HCT116 (cell line): ENCODE results near the gene HYAL4. TPM values are rescaled to one million over a fixed set of nuclear protein-coding genes. Genes with fewer than 3 reads are reported as not detected.

Experiments
- ATAC-seq: fragments of 200-7000 bp; cut with Tn5 transposase; 2 replicates; pipeline ENCODE4 v1.9.1; 2020; ENCODE audit warnings: mild to moderate bottlenecking, moderate library complexity
- BruUV-seq: library from RNA; stranded (reverse); fragments of 400-500 nt; replicated peaks from 2 replicates; lab custom pipeline; 2021; lab: Mats Ljungman, UMichigan
- CTCF ChIA-PET: fragments of 300-600 bp; sonication (Branson Sonifier 250); formaldehyde crosslinking; loops from one replicate; lab custom pipeline; 2021; ENCODE audit warnings: antibody characterized with exemption; lab: Charles Lee
- POLR2A ChIA-PET: fragments of 300-600, 350-600 bp; sonication (Branson Sonifier 250); formaldehyde crosslinking; loops from one replicate; lab custom pipeline; 2021; ENCODE audit warnings: antibody characterized with exemption; lab: Charles Lee
- RAD21 ChIA-PET, 2 experiments: fragments of 300-600 bp; sonication (Branson Sonifier 250); formaldehyde crosslinking; loops; one replicate each; lab custom pipeline; 2023; ENCODE audit warnings: low total read pairs in 2 of 2; ENCODE audit not compliant: uncharacterized antibody in 2 of 2, unreplicated experiment in 2 of 2, low non-redundant PET in 1 of 2; lab: Charles Lee
- DNase-seq: peaks from one replicate; pipeline ENCODE4 v3.0.0-alpha.2; 2010; ENCODE audit warnings: low read depth, low spot score
- H2AFZ ChIP-seq: fragments of 200-600 bp; shearing (Covaris generic), sonication (generic); 2 replicates; pipeline ENCODE4 v1.6.1; 2017; ENCODE audit warnings: low read depth, mixed run types, mixed read lengths, antibody characterized with exemption, low read length; ENCODE audit not compliant: poor library complexity, severe bottlenecking
- H3K27ac ChIP-seq: 2 replicates; pipeline ENCODE4 v1.5.1; 2012; ENCODE audit warnings: low read depth, low read length
- H3K27me3 ChIP-seq: fragments of 200-600 bp; sonication (generic); 2 replicates; pipeline ENCODE4 v1.6.1; 2016; ENCODE audit warnings: mixed run types, low read length, mixed read lengths; ENCODE audit not compliant: insufficient read depth
- H3K36me3 ChIP-seq, 2 experiments: fragments of 200-500 bp in 1 of 2; fragments of 200-600 bp in 1 of 2; sonication (Bioruptor generic) in 1 of 2; sonication (generic) in 1 of 2; 2 replicates each; pipeline versions ENCODE4 v1.5.1 to v1.6.1; 2014 to 2016; ENCODE audit warnings: low read length in 2 of 2, inconsistent platforms in 1 of 2, mixed read lengths in 1 of 2, mixed run types in 1 of 2; ENCODE audit not compliant: insufficient read depth in 2 of 2, control insufficient read depth in 1 of 2
- H3K4me1 ChIP-seq, 2 experiments: fragments of 200-600 bp in 1 of 2; sonication (generic) in 1 of 2; 2 replicates each; pipeline versions ENCODE4 v1.5.1 to v1.6.1; 2012 to 2017; ENCODE audit warnings: low read length in 2 of 2, inconsistent platforms in 1 of 2, mild to moderate bottlenecking in 1 of 2, mixed read lengths in 1 of 2, mixed run types in 1 of 2, moderate library complexity in 1 of 2; ENCODE audit not compliant: insufficient read depth in 2 of 2, control insufficient read depth in 1 of 2
- H3K4me2 ChIP-seq: fragments of 200-600 bp; sonication (generic); 2 replicates; pipeline ENCODE4 v1.6.1; 2017; ENCODE audit warnings: mixed run types, low read length, mixed read lengths
- H3K4me3 ChIP-seq, 2 experiments: fragments of 200-600 bp in 1 of 2; sonication (generic) in 1 of 2; replicated peaks in 1 of 2; 2 replicates each; pipeline ENCODE4 v1.5.1; 2011 to 2016; ENCODE audit warnings: low read length in 2 of 2, control low read depth in 1 of 2, low read depth in 1 of 2, mild to moderate bottlenecking in 1 of 2, mixed read lengths in 1 of 2, mixed run types in 1 of 2
- H3K79me2 ChIP-seq: fragments of 200-600 bp; sonication (generic); 2 replicates; pipeline ENCODE4 v1.6.1; 2017; ENCODE audit warnings: mild to moderate bottlenecking, mixed run types, low read length, moderate library complexity, mixed read lengths; ENCODE audit not compliant: insufficient read depth
- H3K9ac ChIP-seq: fragments of 200-600 bp; sonication (generic); 2 replicates; pipeline ENCODE4 v1.6.1; 2016; ENCODE audit warnings: low read length, mixed read lengths
- H3K9me2 ChIP-seq: fragments of 200-600 bp; sonication (generic), shearing (Covaris generic); 2 replicates; pipeline ENCODE4 v1.6.1; 2017; ENCODE audit warnings: mixed run types, mild to moderate bottlenecking, moderate library complexity; ENCODE audit not compliant: insufficient read depth
- H3K9me3 ChIP-seq, 2 experiments: fragments of 200-500 bp in 1 of 2; fragments of 200-600 bp in 1 of 2; sonication (Bioruptor generic) in 1 of 2; sonication (generic) in 1 of 2; 2 replicates each; pipeline ENCODE4 v1.6.1; 2014 to 2017; ENCODE audit warnings: low read length in 2 of 2, mixed read lengths in 2 of 2, inconsistent platforms in 1 of 2, low read depth in 1 of 2, mild to moderate bottlenecking in 1 of 2, mixed run types in 1 of 2, moderate library complexity in 1 of 2; ENCODE audit not compliant: control insufficient read depth in 1 of 2, insufficient read depth in 1 of 2
- H4K20me1 ChIP-seq: fragments of 200-600 bp; sonication (generic), shearing (Covaris generic); 2 replicates; pipeline ENCODE4 v1.6.1; 2017; ENCODE audit warnings: mixed run types, mild to moderate bottlenecking, moderate library complexity; ENCODE audit not compliant: insufficient read depth
- EZH2 ChIP-seq: fragments of 200-600 bp; sonication (generic); IDR thresholded peaks from 2 replicates; pipeline ENCODE4 v1.6.1; 2017; ENCODE audit warnings: antibody characterized with exemption, mixed run types
- EZH2phosphoT487 ChIP-seq: fragments of 200-600 bp; IDR thresholded peaks from 2 replicates; pipeline ENCODE4 v1.6.1; 2018; ENCODE audit warnings: antibody characterized with exemption, borderline replicate concordance
- FOSL1 ChIP-seq: IDR thresholded peaks from 2 replicates; pipeline ENCODE4 v1.6.1; 2012; ENCODE audit warnings: low read depth
- RAD21 ChIP-seq: IDR thresholded peaks from 2 replicates; pipeline ENCODE4 v1.6.1; 2012; ENCODE audit warnings: low read depth, mild to moderate bottlenecking
- TCF7L2 ChIP-seq: IDR thresholded peaks from 2 replicates; pipeline ENCODE4 v1.7.0; 2011; ENCODE audit warnings: borderline replicate concordance, inconsistent platforms; ENCODE audit not compliant: insufficient read depth, insufficient read length; ENCODE audit errors: extremely low read depth
- YY1 ChIP-seq: IDR thresholded peaks from 2 replicates; pipeline ENCODE4 v1.6.1; 2011; ENCODE audit warnings: low read length, low read depth, moderate library complexity, mild to moderate bottlenecking; ENCODE audit not compliant: insufficient replicate concordance; ENCODE audit errors: extremely low read depth
- ZFX ChIP-seq: fragments of 450-650 bp; IDR thresholded peaks from 2 replicates; pipeline ENCODE4 v1.6.1; 2017
- intact Hi-C: fragments of 100-400 bp; cut with micrococcal nuclease; formaldehyde crosslinking; loops from 2 replicates; pipeline ENCODE4 v1.10.0; 2022
- total RNA-seq: library from RNA; stranded (reverse); gene quantifications from one replicate; pipeline ENCODE4 v1.2.1, GENCODE V29; 2021; ENCODE audit not compliant: unreplicated experiment
- TF ChIP-seq, protein P1 (sequence below): IDR thresholded peaks from 2 replicates; pipeline ENCODE4 v1.6.1; 2012
- TF ChIP-seq, protein P2 (sequence below): IDR thresholded peaks from 2 replicates; pipeline ENCODE4 v1.6.1; 2011; ENCODE audit warnings: mild to moderate bottlenecking, low read length, moderate library complexity; ENCODE audit not compliant: insufficient replicate concordance; ENCODE audit errors: extremely low read depth
- TF ChIP-seq, protein P3 (sequence below), 3 experiments: fragments of 200-600 bp in 1 of 3; sonication (generic) in 1 of 3; IDR thresholded peaks in 2 of 3; conservative IDR thresholded peaks in 1 of 3; 2 replicates each; pipeline ENCODE4 v1.5.1; 2012 to 2017; ENCODE audit warnings: low read depth in 2 of 3, low read length in 2 of 3, antibody characterized with exemption in 1 of 3, borderline replicate concordance in 1 of 3, control low read depth in 1 of 3, mild to moderate bottlenecking in 1 of 3, mixed read lengths in 1 of 3, mixed run types in 1 of 3, moderate library complexity in 1 of 3; ENCODE audit not compliant: insufficient read depth in 1 of 3

Gene HYAL4
- total RNA-seq, 1 experiment from 2014 or later = not detected

DNA sequence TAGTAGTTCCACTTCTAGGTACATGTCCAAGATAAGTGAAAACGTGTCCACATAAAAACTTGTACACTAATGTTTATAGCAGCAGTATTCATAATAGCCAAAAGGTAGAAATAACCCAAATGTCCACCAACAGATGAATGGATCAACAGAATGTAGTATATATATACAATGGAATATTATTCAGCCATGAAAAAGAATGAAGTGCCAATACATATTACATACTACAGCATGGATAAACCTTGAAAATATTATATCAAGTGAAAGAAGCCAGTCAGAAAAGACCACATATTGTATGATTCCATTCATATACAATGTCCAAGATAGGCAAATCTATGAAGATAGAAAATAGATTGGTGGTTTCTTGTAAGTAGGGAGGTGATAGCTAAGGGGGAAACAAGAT, 48.4 kb upstream of the HYAL4 start (continued):
- TF ChIP-seq YY1 = no peak
- TF ChIP-seq, protein P1, sequence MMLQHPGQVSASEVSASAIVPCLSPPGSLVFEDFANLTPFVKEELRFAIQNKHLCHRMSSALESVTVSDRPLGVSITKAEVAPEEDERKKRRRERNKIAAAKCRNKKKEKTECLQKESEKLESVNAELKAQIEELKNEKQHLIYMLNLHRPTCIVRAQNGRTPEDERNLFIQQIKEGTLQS = no peak
- TF ChIP-seq, protein P2, sequence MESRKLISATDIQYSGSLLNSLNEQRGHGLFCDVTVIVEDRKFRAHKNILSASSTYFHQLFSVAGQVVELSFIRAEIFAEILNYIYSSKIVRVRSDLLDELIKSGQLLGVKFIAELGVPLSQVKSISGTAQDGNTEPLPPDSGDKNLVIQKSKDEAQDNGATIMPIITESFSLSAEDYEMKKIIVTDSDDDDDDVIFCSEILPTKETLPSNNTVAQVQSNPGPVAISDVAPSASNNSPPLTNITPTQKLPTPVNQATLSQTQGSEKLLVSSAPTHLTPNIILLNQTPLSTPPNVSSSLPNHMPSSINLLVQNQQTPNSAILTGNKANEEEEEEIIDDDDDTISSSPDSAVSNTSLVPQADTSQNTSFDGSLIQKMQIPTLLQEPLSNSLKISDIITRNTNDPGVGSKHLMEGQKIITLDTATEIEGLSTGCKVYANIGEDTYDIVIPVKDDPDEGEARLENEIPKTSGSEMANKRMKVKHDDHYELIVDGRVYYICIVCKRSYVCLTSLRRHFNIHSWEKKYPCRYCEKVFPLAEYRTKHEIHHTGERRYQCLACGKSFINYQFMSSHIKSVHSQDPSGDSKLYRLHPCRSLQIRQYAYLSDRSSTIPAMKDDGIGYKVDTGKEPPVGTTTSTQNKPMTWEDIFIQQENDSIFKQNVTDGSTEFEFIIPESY = no peak

DNA sequence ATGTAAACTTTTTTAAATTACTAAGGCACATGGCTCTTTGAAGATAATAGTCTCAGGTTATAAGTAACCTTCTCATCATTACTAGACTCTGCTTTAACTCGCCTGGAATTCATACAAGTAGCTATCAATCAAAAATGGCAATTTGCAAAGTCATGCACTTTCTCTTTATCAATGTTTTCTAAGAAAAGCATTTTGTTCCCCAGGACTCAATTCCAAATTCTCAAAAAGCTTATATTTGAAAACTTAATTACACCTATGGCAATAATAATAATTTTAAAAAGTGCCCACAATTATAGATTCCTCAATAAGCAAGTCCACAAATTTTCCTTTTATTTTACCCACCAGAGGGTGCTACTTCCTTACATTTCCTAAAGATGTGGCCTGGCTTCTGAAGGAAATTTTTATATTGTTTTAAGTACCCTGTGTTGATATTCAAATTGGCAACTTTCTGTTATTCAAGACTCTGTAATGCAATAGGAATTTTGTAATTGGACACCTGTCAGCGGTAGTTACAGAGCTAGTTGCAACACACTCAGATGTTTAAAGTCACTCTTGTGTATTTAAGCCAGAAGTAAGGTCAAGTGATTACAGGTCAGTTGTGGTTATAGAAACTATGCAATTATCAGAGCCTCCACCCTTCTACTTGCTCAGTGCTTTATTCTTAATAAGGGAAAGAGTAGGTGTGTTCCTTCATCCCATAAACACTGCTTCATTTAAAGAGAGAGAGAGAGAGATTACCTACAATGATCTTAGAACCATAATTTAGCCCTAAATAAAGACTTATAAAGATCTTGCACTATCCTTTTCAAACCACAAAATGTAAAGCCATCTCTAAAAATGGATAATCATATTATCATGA, 47.1 kb upstream of the HYAL4 start:
- ChIA-PET RAD21 (interaction anchor here in 1 of 2 experiments (1.0 kb wide), 1 partner anchor 74 kb away, joined by 5 read pairs; no protein-coding TSS in a partner anchor), CTCF (interaction anchor here (0.7 to 3.8 kb wide), 12 partner anchors 18 to 987 kb away, joined by 3 to 42 read pairs (median 6); partner anchors contain the start of gene HYAL4), POLR2A (interaction anchor here (1.4 kb wide), 2 partner anchors 9 to 67 kb away, joined by 3 read pairs; no protein-coding TSS in a partner anchor)
- H3K27me3 ChIP-seq = no peaks in the 10 kb centered on the region
- intact Hi-C loops = loop anchor here (1.0 to 10.0 kb wide), 6 partner anchors 67 to 1059 kb away; no protein-coding TSS in a partner anchor
- H3K36me3 ChIP-seq = no peaks in the 10 kb centered on the region
- H3K9me2 ChIP-seq = no peaks in the 10 kb centered on the region
- peak; percentile 91 for ATAC-seq
- H3K4me3 ChIP-seq = no peak overlapping the region
- H3K9ac ChIP-seq = no peak overlapping the region
- H3K9me3 ChIP-seq = no peaks in the 10 kb centered on the region
- peak overlapping the region; percentile 45 for H3K4me2 ChIP-seq
- H3K79me2 ChIP-seq = no peaks in the 10 kb centered on the region
- peak overlapping the region; percentile 75 for H2AFZ ChIP-seq
- no peak overlapping the region for H3K27ac ChIP-seq
- DNase-seq = peak; percentile 66
- peaks cover 3 to 13% of the 10 kb centered on the region in 2 experiments; a peak in 3 of 4 replicates for H3K4me1 ChIP-seq
- H4K20me1 ChIP-seq = no peaks in the 10 kb centered on the region
- no TSS peak for BruUV-seq
- TF ChIP-seq ZFX (no peak), TCF7L2 (peak; percentile 74), FOSL1 (peak; percentile 44), RAD21 (peak; percentile 88), EZH2 (no peak), EZH2phosphoT487 (no peak)
- TF ChIP-seq, protein P2 = no peak
- TF ChIP-seq, protein P3, sequence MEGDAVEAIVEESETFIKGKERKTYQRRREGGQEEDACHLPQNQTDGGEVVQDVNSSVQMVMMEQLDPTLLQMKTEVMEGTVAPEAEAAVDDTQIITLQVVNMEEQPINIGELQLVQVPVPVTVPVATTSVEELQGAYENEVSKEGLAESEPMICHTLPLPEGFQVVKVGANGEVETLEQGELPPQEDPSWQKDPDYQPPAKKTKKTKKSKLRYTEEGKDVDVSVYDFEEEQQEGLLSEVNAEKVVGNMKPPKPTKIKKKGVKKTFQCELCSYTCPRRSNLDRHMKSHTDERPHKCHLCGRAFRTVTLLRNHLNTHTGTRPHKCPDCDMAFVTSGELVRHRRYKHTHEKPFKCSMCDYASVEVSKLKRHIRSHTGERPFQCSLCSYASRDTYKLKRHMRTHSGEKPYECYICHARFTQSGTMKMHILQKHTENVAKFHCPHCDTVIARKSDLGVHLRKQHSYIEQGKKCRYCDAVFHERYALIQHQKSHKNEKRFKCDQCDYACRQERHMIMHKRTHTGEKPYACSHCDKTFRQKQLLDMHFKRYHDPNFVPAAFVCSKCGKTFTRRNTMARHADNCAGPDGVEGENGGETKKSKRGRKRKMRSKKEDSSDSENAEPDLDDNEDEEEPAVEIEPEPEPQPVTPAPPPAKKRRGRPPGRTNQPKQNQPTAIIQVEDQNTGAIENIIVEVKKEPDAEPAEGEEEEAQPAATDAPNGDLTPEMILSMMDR (IDR thresholded peaks at IDR 0.05 in 2 of 3, conservative IDR thresholded peaks at IDR 0.05 in 1 of 3; ENCODE audit: borderline replicate concordance in 1 of 3, insufficient read depth in 1 of 3, low read depth in 2 of 3, low read length in 2 of 3) = peak; percentile 41 to 85 (median 60); a peak in 4 of 6 replicates
